HepG2 (cell line): ENCODE data around the gene PPP1R18. TPM values are rescaled to one million over a fixed set of nuclear protein-coding genes. Genes with fewer than 3 reads are reported as not detected.

Experiments
- BCL6 ChIP-seq: IDR thresholded peaks from 2 replicates; pipeline ENCODE4 v1.6.1; 2016; ENCODE audit warnings: missing genetic modification reagents, missing compliant biosample characterization
- ETV6 ChIP-seq: sonication (generic); formaldehyde crosslinking; conservative IDR thresholded peaks from 2 replicates; pipeline ENCODE4 v1.4.0; 2020; ENCODE audit warnings: missing genetic modification reagents
- HINFP ChIP-seq: sonication (generic); formaldehyde crosslinking; IDR thresholded peaks from 2 replicates; pipeline ENCODE4 v1.4.0; 2020; ENCODE audit warnings: low read depth, mild to moderate bottlenecking, missing genetic modification reagents
- KDM3A ChIP-seq: IDR thresholded peaks from 2 replicates; pipeline ENCODE4 v1.6.1; 2018; ENCODE audit warnings: low read depth, missing compliant biosample characterization
- KLF12 ChIP-seq: sonication (generic); formaldehyde crosslinking; IDR thresholded peaks from 2 replicates; pipeline ENCODE4 v1.4.0; 2020; ENCODE audit warnings: missing genetic modification reagents, borderline replicate concordance
- MTF1 ChIP-seq: sonication (generic); formaldehyde crosslinking; IDR thresholded peaks from 2 replicates; pipeline ENCODE4 v1.5.0; 2020; ENCODE audit warnings: missing genetic modification reagents
- PPARG ChIP-seq: conservative IDR thresholded peaks from 2 replicates; pipeline ENCODE4 v1.6.1; 2016; ENCODE audit warnings: missing biosample characterization, missing genetic modification reagents
- THYN1 ChIP-seq: sonication (generic); formaldehyde crosslinking; IDR thresholded peaks from 2 replicates; pipeline ENCODE4 v1.8.1; 2023; ENCODE audit warnings: low read depth, mild to moderate bottlenecking, moderate library complexity, missing genetic modification reagents, borderline replicate concordance
- YEATS2 ChIP-seq: sonication (generic); formaldehyde crosslinking; IDR thresholded peaks from 2 replicates; pipeline ENCODE4 v1.4.0; 2020; ENCODE audit warnings: missing genetic modification reagents, borderline replicate concordance
- ZBTB37 ChIP-seq: sonication (generic); formaldehyde crosslinking; IDR thresholded peaks from 2 replicates; pipeline ENCODE4 v1.4.0; 2020; ENCODE audit warnings: mild to moderate bottlenecking, missing genetic modification reagents
- ZC3H13 ChIP-seq: sonication (generic); formaldehyde crosslinking; IDR thresholded peaks from 2 replicates; pipeline ENCODE4 v1.8.1; 2023; ENCODE audit warnings: mild to moderate bottlenecking, missing genetic modification reagents, moderate library complexity
- ZMYM3 ChIP-seq: sonication (generic); formaldehyde crosslinking; IDR thresholded peaks from 2 replicates; pipeline ENCODE4 v1.5.1; 2020; ENCODE audit warnings: mild to moderate bottlenecking, missing genetic modification reagents
- ZNF512B ChIP-seq: sonication (generic); formaldehyde crosslinking; IDR thresholded peaks from 2 replicates; pipeline ENCODE4 v1.5.1; 2020; ENCODE audit warnings: missing genetic modification reagents, mild to moderate bottlenecking, borderline replicate concordance
- ZNF513 ChIP-seq: sonication (generic); formaldehyde crosslinking; conservative IDR thresholded peaks from 2 replicates; pipeline ENCODE4 v1.5.0; 2020; ENCODE audit warnings: missing genetic modification reagents
- polyA plus RNA-seq, 8 experiments: library from polyadenylated mRNA; depleted of rRNA in 3 of 8; stranded (reverse) in 7 of 8; unstranded in 1 of 8; fragments of >200 nt; fragmentation: Illumina TruSeq in 4 of 8; extraction: Trizol in 4 of 8; gene quantifications; 2 replicates each; pipeline versions ENCODE4 v1.2.1 to v1.2.3, GENCODE V29; 2011 to 2016; ENCODE audit warnings: low read depth in 4 of 8, missing spikeins in 1 of 8, mixed read lengths in 1 of 8; ENCODE audit not compliant: insufficient read depth in 1 of 8
- total RNA-seq, 5 experiments: library from RNA; depleted of rRNA; stranded (reverse); fragments of >200 nt; fragmentation: Illumina TruSeq; extraction: Trizol; gene quantifications; 2 replicates each; pipeline ENCODE4 v1.2.3, GENCODE V29; 2016; ENCODE audit warnings: low read depth in 1 of 5
- TF ChIP-seq, protein P1 (sequence below): IDR thresholded peaks from 2 replicates; pipeline ENCODE4 v1.6.1; 2016; ENCODE audit warnings: low read depth, missing genetic modification reagents, missing compliant biosample characterization

PPP1R18 gene
- total and polyA plus RNA-seq, 2 of the 13 experiments (the other 11 are each of a cell fraction or from before 2014, with no cell fraction given) = 4.9 to 9.2 TPM

GRCh38 chr6:30647242-30648116 lies 39.0 kb downstream of the PPP1R18 start (continued):
- TF ChIP-seq ZNF512B (CRISPR knock-in tag) = peak; percentile 93; the same call in 1 of the 2 replicates
- TF ChIP-seq ZNF513 (CRISPR knock-in tag) = no peak; the same call in 1 of the 2 replicates
- TF ChIP-seq ZC3H13 (CRISPR knock-in tag) = no peak; the same call in 1 of the 2 replicates
- peak; percentile 96 for TF ChIP-seq MTF1 (CRISPR knock-in tag)
- peak; percentile 91 for TF ChIP-seq KLF12 (CRISPR knock-in tag)
- TF ChIP-seq BCL6 (CRISPR knock-in tag) = peak; percentile 83
- TF ChIP-seq ETV6 (CRISPR knock-in tag) = no peak
- TF ChIP-seq ZMYM3 (CRISPR knock-in tag) = peak; percentile 68; the same call in 1 of the 2 replicates
- 0 out of 2 replicates have a peak, but pooled peaks have one; percentile 21 for TF ChIP-seq PPARG (CRISPR knock-in tag)
- TF ChIP-seq ZBTB37 (CRISPR knock-in tag) = no peak
- TF ChIP-seq KDM3A (CRISPR knock-in tag) = peak; percentile 96
- no peak for TF ChIP-seq THYN1 (CRISPR knock-in tag)
- peak; percentile 88 for TF ChIP-seq YEATS2 (CRISPR knock-in tag)
- TF ChIP-seq, protein P1, sequence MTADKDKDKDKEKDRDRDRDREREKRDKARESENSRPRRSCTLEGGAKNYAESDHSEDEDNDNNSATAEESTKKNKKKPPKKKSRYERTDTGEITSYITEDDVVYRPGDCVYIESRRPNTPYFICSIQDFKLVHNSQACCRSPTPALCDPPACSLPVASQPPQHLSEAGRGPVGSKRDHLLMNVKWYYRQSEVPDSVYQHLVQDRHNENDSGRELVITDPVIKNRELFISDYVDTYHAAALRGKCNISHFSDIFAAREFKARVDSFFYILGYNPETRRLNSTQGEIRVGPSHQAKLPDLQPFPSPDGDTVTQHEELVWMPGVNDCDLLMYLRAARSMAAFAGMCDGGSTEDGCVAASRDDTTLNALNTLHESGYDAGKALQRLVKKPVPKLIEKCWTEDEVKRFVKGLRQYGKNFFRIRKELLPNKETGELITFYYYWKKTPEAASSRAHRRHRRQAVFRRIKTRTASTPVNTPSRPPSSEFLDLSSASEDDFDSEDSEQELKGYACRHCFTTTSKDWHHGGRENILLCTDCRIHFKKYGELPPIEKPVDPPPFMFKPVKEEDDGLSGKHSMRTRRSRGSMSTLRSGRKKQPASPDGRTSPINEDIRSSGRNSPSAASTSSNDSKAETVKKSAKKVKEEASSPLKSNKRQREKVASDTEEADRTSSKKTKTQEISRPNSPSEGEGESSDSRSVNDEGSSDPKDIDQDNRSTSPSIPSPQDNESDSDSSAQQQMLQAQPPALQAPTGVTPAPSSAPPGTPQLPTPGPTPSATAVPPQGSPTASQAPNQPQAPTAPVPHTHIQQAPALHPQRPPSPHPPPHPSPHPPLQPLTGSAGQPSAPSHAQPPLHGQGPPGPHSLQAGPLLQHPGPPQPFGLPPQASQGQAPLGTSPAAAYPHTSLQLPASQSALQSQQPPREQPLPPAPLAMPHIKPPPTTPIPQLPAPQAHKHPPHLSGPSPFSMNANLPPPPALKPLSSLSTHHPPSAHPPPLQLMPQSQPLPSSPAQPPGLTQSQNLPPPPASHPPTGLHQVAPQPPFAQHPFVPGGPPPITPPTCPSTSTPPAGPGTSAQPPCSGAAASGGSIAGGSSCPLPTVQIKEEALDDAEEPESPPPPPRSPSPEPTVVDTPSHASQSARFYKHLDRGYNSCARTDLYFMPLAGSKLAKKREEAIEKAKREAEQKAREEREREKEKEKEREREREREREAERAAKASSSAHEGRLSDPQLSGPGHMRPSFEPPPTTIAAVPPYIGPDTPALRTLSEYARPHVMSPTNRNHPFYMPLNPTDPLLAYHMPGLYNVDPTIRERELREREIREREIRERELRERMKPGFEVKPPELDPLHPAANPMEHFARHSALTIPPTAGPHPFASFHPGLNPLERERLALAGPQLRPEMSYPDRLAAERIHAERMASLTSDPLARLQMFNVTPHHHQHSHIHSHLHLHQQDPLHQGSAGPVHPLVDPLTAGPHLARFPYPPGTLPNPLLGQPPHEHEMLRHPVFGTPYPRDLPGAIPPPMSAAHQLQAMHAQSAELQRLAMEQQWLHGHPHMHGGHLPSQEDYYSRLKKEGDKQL (CRISPR knock-in tag) = no peak
- peak; percentile 84 for TF ChIP-seq HINFP (CRISPR knock-in tag)
